A673 (cell line): ENCODE data around the gene ESPNL. TPM values are rescaled to one million over a fixed set of nuclear protein-coding genes. Genes with fewer than 3 reads are reported as not detected.

ENCODE experiments used
- BruUV-seq: library from RNA; stranded (reverse); fragments of 400-500 nt; replicated peaks from 2 replicates; lab custom pipeline; 2021; lab: Mats Ljungman, UMichigan
- CTCF ChIA-PET: fragments of 300-600 bp; sonication (Branson Sonifier 250); formaldehyde crosslinking; loops from one replicate; lab custom pipeline; 2022; ENCODE audit warnings: antibody characterized with exemption; lab: Charles Lee
- POLR2A ChIA-PET: fragments of 300-600 bp; sonication (Branson Sonifier 250); formaldehyde crosslinking; loops from one replicate; lab custom pipeline; 2022; ENCODE audit warnings: antibody characterized with exemption; ENCODE audit not compliant: low non-redundant PET; lab: Charles Lee
- DNase-seq: peaks from one replicate; pipeline ENCODE4 v3.0.0-alpha.2; 2015; ENCODE audit warnings: low spot score
- H3K27ac ChIP-seq: fragments of 200-600 bp; sonication (generic); 2 replicates; pipeline ENCODE4 v1.5.1; 2016; ENCODE audit warnings: mixed run types, low read depth, mild to moderate bottlenecking, mixed read lengths, antibody characterized with exemption, low read length; ENCODE audit not compliant: poor library complexity, severe bottlenecking
- H3K27me3 ChIP-seq: fragments of 200-600 bp; sonication (generic); replicated peaks from 2 replicates; pipeline ENCODE4 v1.6.1; 2017; ENCODE audit warnings: mixed run types, low read depth, mild to moderate bottlenecking, mixed read lengths, antibody characterized with exemption, low read length; ENCODE audit not compliant: insufficient read depth, poor library complexity
- H3K36me3 ChIP-seq: fragments of 200-600 bp; sonication (generic); 2 replicates; pipeline ENCODE4 v1.6.1; 2016; ENCODE audit warnings: mixed run types, mild to moderate bottlenecking, mixed read lengths, antibody characterized with exemption, low read length; ENCODE audit not compliant: insufficient read depth, poor library complexity, severe bottlenecking
- H3K4me1 ChIP-seq: fragments of 200-600 bp; sonication (generic); 2 replicates; pipeline ENCODE4 v1.6.1; 2017; ENCODE audit warnings: mixed run types, mild to moderate bottlenecking, mixed read lengths, antibody characterized with exemption, low read length; ENCODE audit not compliant: insufficient read depth, poor library complexity, severe bottlenecking
- H3K4me3 ChIP-seq: fragments of 200-600 bp; sonication (generic); 2 replicates; pipeline ENCODE4 v1.5.1; 2016; ENCODE audit warnings: low read depth, mixed run types, mild to moderate bottlenecking, mixed read lengths, low read length; ENCODE audit not compliant: poor library complexity, severe bottlenecking
- H3K9me3 ChIP-seq: fragments of 200-600 bp; sonication (generic); 2 replicates; pipeline ENCODE4 v1.6.1; 2016; ENCODE audit warnings: mixed run types, low read depth, mild to moderate bottlenecking, mixed read lengths, antibody characterized with exemption, low read length; ENCODE audit not compliant: poor library complexity, severe bottlenecking
- EZH2 ChIP-seq: fragments of 200-600 bp; sonication (generic); IDR thresholded peaks from 2 replicates; pipeline ENCODE4 v1.6.1; 2017; ENCODE audit warnings: borderline replicate concordance, low read depth, mild to moderate bottlenecking, mixed read lengths, antibody characterized with exemption, low read length; ENCODE audit not compliant: poor library complexity, severe bottlenecking
- intact Hi-C: fragments of 100-400 bp; cut with micrococcal nuclease; formaldehyde crosslinking; loops from one replicate; pipeline ENCODE4 v1.10.0; 2022; ENCODE audit not compliant: unreplicated experiment
- total RNA-seq: library from RNA; stranded (reverse); gene quantifications from 2 replicates; pipeline ENCODE4 v1.2.3, GENCODE V29; 2021
- TF ChIP-seq, protein P1 (sequence below): fragments of 300-800, 200-600 bp; sonication (generic); conservative IDR thresholded peaks from 2 replicates; pipeline ENCODE4 v1.5.1; 2017; ENCODE audit warnings: low read depth, mild to moderate bottlenecking, antibody characterized with exemption, low read length, moderate library complexity, mixed read lengths

The ESPNL gene
- total RNA-seq, 1 experiment from 2014 or later: 0.30 TPM

DNA sequence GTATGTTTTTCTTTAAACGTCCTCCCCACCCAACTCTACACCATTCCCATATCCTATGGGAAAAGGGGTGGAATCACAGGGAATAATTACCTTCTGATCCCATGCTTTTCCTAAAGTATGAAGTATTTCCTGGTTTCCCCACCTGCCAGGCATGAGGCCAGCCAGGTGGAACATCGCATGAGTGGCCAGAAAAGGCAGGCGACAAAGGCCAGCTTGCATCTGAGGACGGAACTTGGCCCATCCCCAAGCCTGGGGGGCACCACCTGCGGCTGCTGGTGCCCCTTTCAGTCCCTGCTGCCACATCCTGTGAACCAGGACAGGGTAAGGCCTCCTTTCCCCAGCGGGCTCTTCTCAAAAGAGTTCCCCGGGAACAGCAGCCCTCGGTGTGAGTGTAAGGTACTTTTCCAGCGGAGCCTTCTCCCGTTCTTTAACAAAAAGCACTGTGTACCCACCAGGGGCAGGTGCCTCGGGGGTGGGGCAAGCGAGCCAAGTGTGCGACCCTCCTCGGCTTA lies 57.4 kb downstream of the ESPNL start:
- Histone ChIP-seq H3K9me3 (no peaks in the 10 kb centered on the region), H3K4me3 (no peak overlapping the region), H3K4me1 (no peaks in the 10 kb centered on the region), H3K27me3 (no peaks in the 10 kb centered on the region), H3K36me3 (no peaks in the 10 kb centered on the region), H3K27ac (no peak overlapping the region)
- intact Hi-C loops: no loop called here
- no peak for DNase-seq
- TF ChIP-seq, protein P1, sequence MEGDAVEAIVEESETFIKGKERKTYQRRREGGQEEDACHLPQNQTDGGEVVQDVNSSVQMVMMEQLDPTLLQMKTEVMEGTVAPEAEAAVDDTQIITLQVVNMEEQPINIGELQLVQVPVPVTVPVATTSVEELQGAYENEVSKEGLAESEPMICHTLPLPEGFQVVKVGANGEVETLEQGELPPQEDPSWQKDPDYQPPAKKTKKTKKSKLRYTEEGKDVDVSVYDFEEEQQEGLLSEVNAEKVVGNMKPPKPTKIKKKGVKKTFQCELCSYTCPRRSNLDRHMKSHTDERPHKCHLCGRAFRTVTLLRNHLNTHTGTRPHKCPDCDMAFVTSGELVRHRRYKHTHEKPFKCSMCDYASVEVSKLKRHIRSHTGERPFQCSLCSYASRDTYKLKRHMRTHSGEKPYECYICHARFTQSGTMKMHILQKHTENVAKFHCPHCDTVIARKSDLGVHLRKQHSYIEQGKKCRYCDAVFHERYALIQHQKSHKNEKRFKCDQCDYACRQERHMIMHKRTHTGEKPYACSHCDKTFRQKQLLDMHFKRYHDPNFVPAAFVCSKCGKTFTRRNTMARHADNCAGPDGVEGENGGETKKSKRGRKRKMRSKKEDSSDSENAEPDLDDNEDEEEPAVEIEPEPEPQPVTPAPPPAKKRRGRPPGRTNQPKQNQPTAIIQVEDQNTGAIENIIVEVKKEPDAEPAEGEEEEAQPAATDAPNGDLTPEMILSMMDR: no peak
- no peak for TF ChIP-seq EZH2
- ChIA-PET POLR2A (no interaction called here), CTCF (no interaction called here)
- BruUV-seq: no TSS peak

DNA sequence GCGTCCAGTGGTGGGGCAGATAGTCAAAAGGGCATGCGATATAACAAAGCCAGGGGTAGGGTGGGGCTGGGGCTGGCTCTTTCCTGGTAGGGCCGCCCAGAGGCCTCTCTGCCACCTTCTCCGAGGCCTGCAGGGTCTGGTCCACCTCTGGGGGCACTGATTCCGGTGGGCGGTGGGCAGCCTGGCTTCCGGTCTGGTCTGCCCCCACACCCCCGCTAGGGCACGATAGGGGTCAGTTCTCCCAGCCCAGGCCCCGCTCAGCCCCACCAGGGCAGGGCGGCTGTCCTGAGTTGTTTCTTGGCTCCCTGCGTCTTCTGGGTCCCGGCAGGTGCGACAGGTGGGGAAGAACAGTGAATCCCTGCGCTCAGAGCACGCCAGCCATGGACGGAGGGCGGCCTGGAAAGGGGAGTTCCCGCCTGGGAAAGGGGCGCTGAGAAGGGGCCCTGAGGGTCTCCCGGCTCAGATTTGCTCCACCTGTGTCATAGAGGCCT lies 57.9 kb downstream of the ESPNL start:
- Histone ChIP-seq H3K27ac (no peak overlapping the region), H3K9me3 (no peaks in the 10 kb centered on the region), H3K4me3 (no peak overlapping the region), H3K4me1 (no peaks in the 10 kb centered on the region), H3K36me3 (no peaks in the 10 kb centered on the region), H3K27me3 (peaks cover under 1% of the 10 kb centered on the region)
- no TSS peak for BruUV-seq
- ChIA-PET CTCF (no interaction called here), POLR2A (no interaction called here)
- DNase-seq: no peak
- intact Hi-C loops: no loop called here
- TF ChIP-seq, protein P1: no peak
- TF ChIP-seq EZH2: no peak

DNA sequence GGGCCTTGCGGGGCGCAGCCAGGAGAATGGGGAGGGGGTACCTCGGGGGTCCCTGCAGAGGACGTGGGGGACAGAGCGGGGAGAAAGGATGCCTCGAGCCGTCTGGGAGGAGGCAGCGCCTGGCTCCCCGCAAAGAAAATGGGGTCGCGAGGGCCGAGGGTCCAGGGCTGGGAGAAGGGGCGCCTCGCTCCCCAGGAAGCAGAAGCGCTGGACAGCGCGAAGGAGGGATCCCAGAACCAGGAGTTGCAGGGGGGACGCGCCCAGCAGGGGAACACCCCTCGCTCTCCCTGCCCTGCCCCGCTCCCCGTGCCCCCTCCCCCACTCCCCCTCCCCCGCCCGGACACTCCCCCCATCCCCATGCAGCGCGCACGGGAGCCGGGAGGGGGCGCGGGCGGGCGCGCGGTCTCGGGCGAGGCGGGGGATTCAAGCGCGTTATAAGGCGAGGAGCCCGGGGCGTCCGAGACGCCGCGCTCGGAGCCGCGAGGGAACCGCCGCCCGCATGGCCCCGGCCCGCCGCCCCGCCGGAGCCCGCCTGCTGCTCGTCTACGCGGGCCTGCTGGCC lies 58.5 kb downstream of the ESPNL start, which contains the start of gene ERFE:
TSS of gene ERFE (plus strand) at position 462 of the 562 bp plus-strand sequence. CDS start at position 500, 38 bp downstream.
- POLR2A ChIA-PET: no interaction called here
- H3K27me3 ChIP-seq: peaks cover 6% of the 10 kb centered on the region
- no peaks in the 10 kb centered on the region for H3K4me1 ChIP-seq
- no peak for TF ChIP-seq EZH2
- TF ChIP-seq, protein P1: no peak; the same call in 1 of the 2 replicates
- DNase-seq: peak; percentile 77
- H3K9me3 ChIP-seq: no peaks in the 10 kb centered on the region
- intact Hi-C loops: no loop called here
- H3K36me3 ChIP-seq: no peaks in the 10 kb centered on the region
- no TSS peak for BruUV-seq
- CTCF ChIA-PET: interaction anchor here (0.6 to 0.7 kb wide), 2 partner anchors 105 to 586 kb away, joined by 3 to 4 read pairs; no protein-coding TSS in a partner anchor
- peak within 1 kb of the TSS; percentile 48 for H3K4me3 ChIP-seq
- no peak within 1 kb of the TSS for H3K27ac ChIP-seq
